A549 treated with DMSO at 1 μM for 4 hours (cell line): Measurements from ENCODE around the gene CXCL8. TPM values are rescaled to one million over a fixed set of nuclear protein-coding genes. Genes with fewer than 3 reads are reported as not detected.

Source experiments
- total RNA-seq: library from RNA; stranded (reverse); fragments of 200-300 nt; extraction: Qiagen RNA extraction; gene quantifications from 5 replicates; pipeline ENCODE4 v1.2.3, GENCODE V29; 2022; ENCODE audit warnings: low read depth

Gene CXCL8
- 8.5 to 21.3 TPM (median 13.9 TPM) in 5 replicates for total RNA-seq

GRCh38 chr4:73740353-73740778, at the start of gene CXCL8:
Gene CXCL8, plus strand, starts transcription at chr4:73740569. Its CDS starts 90 bp downstream, at chr4:73740659.

Other genes with a start within 250 kb of the CXCL8 start
- 0.55 to 0.96 TPM (median 0.76 TPM) in 5 replicates for gene RASSF6, start 120.1 kb upstream of the CXCL8 start, total RNA-seq
- 0.12 TPM in 1 of 5 replicates, not detected in the others for gene CXCL6, start 96.1 kb downstream of the CXCL8 start, total RNA-seq
- gene PF4V1, start 112.7 kb downstream of the CXCL8 start, total RNA-seq = not detected in 5 replicates
- 13.1 to 17.1 TPM (median 15.9 TPM) in 5 replicates for gene CXCL1, start 128.8 kb downstream of the CXCL8 start, total RNA-seq
- 0.48 to 1.2 TPM (median 0.61 TPM) in 5 replicates for gene PF4, start 241.5 kb downstream of the CXCL8 start, total RNA-seq
- gene PPBP, start 247.6 kb downstream of the CXCL8 start, total RNA-seq = 0.15 to 0.24 TPM in 2 of 5 replicates, not detected in the others